Cardiac fibroblast (primary cell): ENCODE data around the gene PTPRE.

Experiments used
- DNase-seq, 2 donors: peaks; one replicate each; pipeline versions ENCODE4 v3.0.0 to v3.0.0-alpha.2; 2010; ENCODE audit warnings: low read depth in 2 of 2
- H3K4me3 ChIP-seq, 2 donors: replicated peaks in 1 of 2; 1 replicate in 1 of 2; 2 replicates in 1 of 2; pipeline ENCODE4 v1.5.1; 2011; ENCODE audit warnings: low read depth in 2 of 2, low read length in 2 of 2, mild to moderate bottlenecking in 2 of 2, moderate library complexity in 1 of 2
- CTCF ChIP-seq: IDR thresholded peaks from one replicate; pipeline ENCODE4 v1.5.1; 2011; ENCODE audit warnings: low read depth, mild to moderate bottlenecking, low read length, inconsistent platforms

PTPRE gene

GRCh38 chr10:128109707-128110106 is 202.8 kb downstream of the PTPRE start:
- H3K4me3 ChIP-seq, result no peak overlapping the region
- no peak for TF ChIP-seq CTCF
- DNase-seq, result no peak

GRCh38 chr10:128110339-128110738 is 203.4 kb downstream of the PTPRE start:
- TF ChIP-seq CTCF, result no peak
- H3K4me3 ChIP-seq, result no peak overlapping the region
- DNase-seq, result no peak

GRCh38 chr10:128111696-128112095 is 204.8 kb downstream of the PTPRE start:
- DNase-seq, result no peak
- TF ChIP-seq CTCF, result no peak
- no peak overlapping the region for H3K4me3 ChIP-seq

GRCh38 chr10:128113026-128113425 is 206.1 kb downstream of the PTPRE start:
- TF ChIP-seq CTCF, result no peak
- DNase-seq, result no peak
- no peak overlapping the region for H3K4me3 ChIP-seq

- H3K4me3 ChIP-seq, result no peak overlapping the region
- no peak for DNase-seq
- TF ChIP-seq CTCF, result no peak
Observed at GRCh38 chr10:128114901-128115300, 208.0 kb downstream of the PTPRE start.

GRCh38 chr10:128115356-128115755 is 208.5 kb downstream of the PTPRE start:
- no peak for TF ChIP-seq CTCF

GRCh38 chr10:128116187-128116586 is 209.3 kb downstream of the PTPRE start:
- TF ChIP-seq CTCF, result no peak
- no peak overlapping the region for H3K4me3 ChIP-seq
- DNase-seq, result no peak

More at GRCh38 chr10:128115356-128115755, 208.5 kb downstream of the PTPRE start:
- no peak for DNase-seq
- H3K4me3 ChIP-seq, result no peak overlapping the region
